MM.1S (cell line): ENCODE data around the gene BHMT.

ENCODE experiments used
- DNase-seq: peaks from one replicate; pipeline ENCODE4 v3.0.0-alpha.2; 2015
- H2AFZ ChIP-seq: fragments of 300-600 bp; sonication (generic); 2 replicates; pipeline ENCODE4 v1.6.0; 2016; ENCODE audit warnings: antibody characterized with exemption, low read length
- H3F3A ChIP-seq: fragments of 300-600 bp; sonication (generic); 2 replicates; pipeline ENCODE4 v1.6.1; 2016; ENCODE audit warnings: mild to moderate bottlenecking, antibody characterized with exemption, low read length, moderate library complexity, mixed read lengths; ENCODE audit not compliant: insufficient read depth
- H3K27ac ChIP-seq: fragments of 300-600 bp; sonication (generic); 2 replicates; pipeline ENCODE4 v1.5.1; 2016; ENCODE audit warnings: mild to moderate bottlenecking, low read length
- H3K27me3 ChIP-seq: fragments of 300-600 bp; sonication (generic); replicated peaks from 2 replicates; pipeline ENCODE4 v1.6.0; 2016; ENCODE audit warnings: low read length; ENCODE audit not compliant: insufficient read depth
- H3K36me3 ChIP-seq: fragments of 300-600 bp; sonication (generic); replicated peaks from 2 replicates; pipeline ENCODE4 v1.6.1; 2016; ENCODE audit warnings: mild to moderate bottlenecking, low read length, mixed read lengths; ENCODE audit not compliant: insufficient read depth
- H3K4me1 ChIP-seq: fragments of 300-600 bp; sonication (generic); 2 replicates; pipeline ENCODE4 v1.6.1; 2016; ENCODE audit warnings: low read length, mixed read lengths
- H3K4me2 ChIP-seq: fragments of 300-600 bp; sonication (generic); 2 replicates; pipeline ENCODE4 v1.6.0; 2016; ENCODE audit warnings: low read depth, low read length
- H3K4me3 ChIP-seq: fragments of 300-600 bp; sonication (generic); 2 replicates; pipeline ENCODE4 v1.5.1; 2016; ENCODE audit warnings: low read length, mixed read lengths
- H3K79me2 ChIP-seq: fragments of 300-600 bp; sonication (generic); 2 replicates; pipeline ENCODE4 v1.6.1; 2016; ENCODE audit warnings: mixed run types, low read length, mixed read lengths
- H3K9ac ChIP-seq: fragments of 300-600 bp; sonication (generic); 2 replicates; pipeline ENCODE4 v1.6.1; 2016; ENCODE audit warnings: low read length, mixed read lengths
- H3K9me2 ChIP-seq: fragments of 300-600 bp; sonication (generic); replicated peaks from 2 replicates; pipeline ENCODE4 v1.6.1; 2016; ENCODE audit warnings: mild to moderate bottlenecking, low read length, mixed read lengths; ENCODE audit not compliant: insufficient read depth
- H3K9me3 ChIP-seq: fragments of 300-600 bp; sonication (generic); replicated peaks from 2 replicates; pipeline ENCODE4 v1.6.1; 2016; ENCODE audit warnings: mild to moderate bottlenecking, low read length, mixed read lengths; ENCODE audit not compliant: insufficient read depth
- H4K20me1 ChIP-seq: fragments of 300-600 bp; sonication (generic); 2 replicates; pipeline ENCODE4 v1.6.1; 2016; ENCODE audit warnings: mild to moderate bottlenecking, low read length, moderate library complexity, mixed read lengths; ENCODE audit not compliant: insufficient read depth
- EZH2 ChIP-seq: fragments of 300-600 bp; sonication (generic); optimal IDR thresholded peaks from 2 replicates; pipeline ENCODE3; 2017; ENCODE audit warnings: low read depth, mild to moderate bottlenecking, antibody characterized with exemption, low read length, mixed read lengths
- EZH2phosphoT487 ChIP-seq: fragments of 300-600 bp; sonication (generic); IDR thresholded peaks from 2 replicates; pipeline ENCODE4 v1.6.1; 2018; ENCODE audit warnings: antibody characterized with exemption, low read length
- TF ChIP-seq, protein P1 (sequence below): fragments of 300-600 bp; sonication (generic); IDR thresholded peaks from 2 replicates; pipeline ENCODE4 v1.5.1; 2016; ENCODE audit warnings: antibody characterized with exemption, low read length, mixed read lengths

BHMT gene

GRCh38 chr5:79140553-79140952 lies 28.9 kb downstream of the BHMT start:
- no peak overlapping the region for H3K4me3 ChIP-seq
- no peaks in the 10 kb centered on the region for H3K36me3 ChIP-seq

GRCh38 chr5:79143684-79144379 lies 32.2 kb downstream of the BHMT start:
- Histone ChIP-seq H3K9me3 (no peaks in the 10 kb centered on the region), H3K4me3 (no peak overlapping the region), H2AFZ (no peak overlapping the region), H3K4me2 (no peak overlapping the region), H3K36me3 (no peaks in the 10 kb centered on the region), H3K9me2 (no peaks in the 10 kb centered on the region), H4K20me1 (no peaks in the 10 kb centered on the region), H3K4me1 (no peaks in the 10 kb centered on the region), H3K79me2 (no peaks in the 10 kb centered on the region), H3K27ac (no peak overlapping the region), H3F3A (no peaks in the 10 kb centered on the region), H3K27me3 (no peaks in the 10 kb centered on the region), H3K9ac (no peak overlapping the region)
- DNase-seq: no peak
- no peak for TF ChIP-seq EZH2
- TF ChIP-seq, protein P1, sequence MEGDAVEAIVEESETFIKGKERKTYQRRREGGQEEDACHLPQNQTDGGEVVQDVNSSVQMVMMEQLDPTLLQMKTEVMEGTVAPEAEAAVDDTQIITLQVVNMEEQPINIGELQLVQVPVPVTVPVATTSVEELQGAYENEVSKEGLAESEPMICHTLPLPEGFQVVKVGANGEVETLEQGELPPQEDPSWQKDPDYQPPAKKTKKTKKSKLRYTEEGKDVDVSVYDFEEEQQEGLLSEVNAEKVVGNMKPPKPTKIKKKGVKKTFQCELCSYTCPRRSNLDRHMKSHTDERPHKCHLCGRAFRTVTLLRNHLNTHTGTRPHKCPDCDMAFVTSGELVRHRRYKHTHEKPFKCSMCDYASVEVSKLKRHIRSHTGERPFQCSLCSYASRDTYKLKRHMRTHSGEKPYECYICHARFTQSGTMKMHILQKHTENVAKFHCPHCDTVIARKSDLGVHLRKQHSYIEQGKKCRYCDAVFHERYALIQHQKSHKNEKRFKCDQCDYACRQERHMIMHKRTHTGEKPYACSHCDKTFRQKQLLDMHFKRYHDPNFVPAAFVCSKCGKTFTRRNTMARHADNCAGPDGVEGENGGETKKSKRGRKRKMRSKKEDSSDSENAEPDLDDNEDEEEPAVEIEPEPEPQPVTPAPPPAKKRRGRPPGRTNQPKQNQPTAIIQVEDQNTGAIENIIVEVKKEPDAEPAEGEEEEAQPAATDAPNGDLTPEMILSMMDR: no peak
- TF ChIP-seq EZH2phosphoT487: no peak

More at GRCh38 chr5:79140553-79140952, 28.9 kb downstream of the BHMT start:
- Histone ChIP-seq H3K9ac (no peak overlapping the region), H3K9me3 (no peaks in the 10 kb centered on the region), H3K9me2 (no peaks in the 10 kb centered on the region), H3K79me2 (no peaks in the 10 kb centered on the region), H2AFZ (no peak overlapping the region), H3K27ac (no peak overlapping the region), H4K20me1 (no peaks in the 10 kb centered on the region), H3K27me3 (no peaks in the 10 kb centered on the region), H3K4me2 (no peak overlapping the region), H3F3A (no peaks in the 10 kb centered on the region), H3K4me1 (peaks cover 10% of the 10 kb centered on the region)
- DNase-seq: no peak
- TF ChIP-seq, protein P1: no peak
- TF ChIP-seq EZH2phosphoT487 (no peak), EZH2 (no peak)

DNA sequence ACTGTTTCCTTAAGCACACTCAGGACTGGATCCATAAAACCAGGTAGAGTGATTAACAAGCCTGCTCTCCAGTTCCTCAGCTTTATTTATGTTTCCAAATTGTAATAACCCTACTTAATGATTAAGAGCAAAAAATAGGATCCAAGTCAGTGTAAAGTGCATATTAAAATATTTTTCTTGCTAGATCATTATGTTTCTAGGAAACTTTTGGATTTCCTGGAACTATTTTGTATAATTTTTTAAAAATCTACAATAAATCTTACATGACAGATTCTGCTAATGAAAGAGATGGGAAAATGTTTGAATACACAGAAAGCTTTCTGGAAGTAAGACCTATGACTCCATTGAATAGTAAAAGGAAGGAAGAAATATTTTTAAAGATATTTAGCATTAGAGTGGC lies 35.5 kb downstream of the BHMT start:
- TF ChIP-seq EZH2 (no peak), EZH2phosphoT487 (no peak)
- TF ChIP-seq, protein P1: no peak
- Histone ChIP-seq H3F3A (no peaks in the 10 kb centered on the region), H4K20me1 (no peaks in the 10 kb centered on the region), H3K36me3 (no peaks in the 10 kb centered on the region), H3K27ac (no peak overlapping the region), H3K4me1 (no peaks in the 10 kb centered on the region), H3K4me2 (no peak overlapping the region), H2AFZ (no peak overlapping the region), H3K27me3 (no peaks in the 10 kb centered on the region), H3K79me2 (no peaks in the 10 kb centered on the region), H3K9me2 (no peaks in the 10 kb centered on the region), H3K9me3 (no peaks in the 10 kb centered on the region), H3K4me3 (no peak overlapping the region), H3K9ac (no peak overlapping the region)
- DNase-seq: no peak
